ENCODE measurements around the gene DLGAP1. TPM values are rescaled to one million over a fixed set of nuclear protein-coding genes. Genes with fewer than 3 reads are reported as not detected.

DLGAP1 gene
- total RNA-seq, 1 donor from 2014 or later, result 0.05 TPM

DNA sequence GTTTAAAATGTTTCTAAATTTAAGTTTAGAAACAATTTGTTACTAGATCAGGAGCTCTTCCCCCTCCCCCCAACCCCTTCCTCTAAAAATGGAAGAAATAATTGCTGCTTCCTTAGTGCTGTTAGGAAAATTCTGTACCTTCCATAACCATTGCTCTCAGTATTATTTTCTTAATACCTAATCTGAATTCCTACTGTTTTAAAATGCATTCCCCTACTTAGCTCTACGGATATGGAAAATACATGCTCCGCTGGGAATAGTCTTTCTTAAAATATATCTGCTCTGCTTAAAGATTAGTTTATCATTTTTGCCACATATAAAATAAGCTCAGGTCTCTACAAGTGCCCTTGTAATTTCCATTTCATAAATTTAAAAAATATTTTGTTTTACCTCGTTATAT lies 789.9 kb downstream of the DLGAP1 start:
- Mint-ChIP-seq H3K36me3 (ENCODE audit: unreplicated experiment) (no peaks in the 10 kb centered on the region), H3K27me3 (ENCODE audit: unreplicated experiment) (no peaks in the 10 kb centered on the region), H3K9me3 (ENCODE audit: unreplicated experiment) (no peaks in the 10 kb centered on the region), H3K4me3 (ENCODE audit: unreplicated experiment) (no peak overlapping the region), H3K4me1 (ENCODE audit: unreplicated experiment) (peaks cover 13% of the 10 kb centered on the region), H3K27ac (ENCODE audit: unreplicated experiment) (peak overlapping the region; percentile 90)
- DNase-seq (ENCODE audit: extremely low spot score, unreplicated experiment), result no peak
- TF ChIP-seq, protein P1, sequence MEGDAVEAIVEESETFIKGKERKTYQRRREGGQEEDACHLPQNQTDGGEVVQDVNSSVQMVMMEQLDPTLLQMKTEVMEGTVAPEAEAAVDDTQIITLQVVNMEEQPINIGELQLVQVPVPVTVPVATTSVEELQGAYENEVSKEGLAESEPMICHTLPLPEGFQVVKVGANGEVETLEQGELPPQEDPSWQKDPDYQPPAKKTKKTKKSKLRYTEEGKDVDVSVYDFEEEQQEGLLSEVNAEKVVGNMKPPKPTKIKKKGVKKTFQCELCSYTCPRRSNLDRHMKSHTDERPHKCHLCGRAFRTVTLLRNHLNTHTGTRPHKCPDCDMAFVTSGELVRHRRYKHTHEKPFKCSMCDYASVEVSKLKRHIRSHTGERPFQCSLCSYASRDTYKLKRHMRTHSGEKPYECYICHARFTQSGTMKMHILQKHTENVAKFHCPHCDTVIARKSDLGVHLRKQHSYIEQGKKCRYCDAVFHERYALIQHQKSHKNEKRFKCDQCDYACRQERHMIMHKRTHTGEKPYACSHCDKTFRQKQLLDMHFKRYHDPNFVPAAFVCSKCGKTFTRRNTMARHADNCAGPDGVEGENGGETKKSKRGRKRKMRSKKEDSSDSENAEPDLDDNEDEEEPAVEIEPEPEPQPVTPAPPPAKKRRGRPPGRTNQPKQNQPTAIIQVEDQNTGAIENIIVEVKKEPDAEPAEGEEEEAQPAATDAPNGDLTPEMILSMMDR (IDR thresholded peaks at IDR 0.05), result no peak

DNA sequence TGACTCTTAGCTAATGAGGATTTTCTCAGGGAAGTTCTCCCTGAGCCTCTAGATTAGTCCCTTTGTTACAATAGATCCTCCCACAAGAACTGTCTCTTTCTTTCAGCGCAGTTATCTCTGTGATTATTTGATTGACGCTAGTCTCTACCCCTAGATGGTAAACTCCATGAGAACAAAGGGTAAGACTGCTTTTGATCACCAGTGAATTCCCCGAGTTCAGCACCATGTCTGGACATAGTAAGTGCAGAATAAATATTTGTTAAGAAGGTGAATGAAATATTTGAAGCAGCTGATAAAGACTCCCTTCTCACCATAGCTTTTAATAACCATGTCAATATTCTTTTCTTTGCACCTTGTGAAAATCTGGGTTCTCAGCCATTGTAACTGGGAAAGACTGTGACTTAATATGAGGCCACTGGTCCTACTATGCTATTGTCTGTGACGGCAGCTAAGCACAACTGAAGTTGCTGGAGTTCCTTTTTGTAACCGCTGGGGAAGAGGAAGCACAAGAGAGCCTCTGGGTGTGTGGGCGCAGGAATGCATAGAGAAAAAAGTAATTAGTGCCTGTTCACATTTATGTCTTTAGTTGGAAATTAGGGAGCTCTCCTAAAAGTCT lies 790.4 kb downstream of the DLGAP1 start:
- TF ChIP-seq, protein P1 (IDR thresholded peaks at IDR 0.05), result no peak
- DNase-seq (ENCODE audit: extremely low spot score, unreplicated experiment), result no peak
- H3K27ac Mint-ChIP-seq (ENCODE audit: unreplicated experiment), result no peak overlapping the region
- H3K4me1 Mint-ChIP-seq (ENCODE audit: unreplicated experiment), result peaks cover 13% of the 10 kb centered on the region
- H3K27me3 Mint-ChIP-seq (ENCODE audit: unreplicated experiment), result no peaks in the 10 kb centered on the region
- H3K4me3 Mint-ChIP-seq (ENCODE audit: unreplicated experiment), result no peak overlapping the region
- no peaks in the 10 kb centered on the region for H3K36me3 Mint-ChIP-seq (ENCODE audit: unreplicated experiment)
- no peaks in the 10 kb centered on the region for H3K9me3 Mint-ChIP-seq (ENCODE audit: unreplicated experiment)

DNA sequence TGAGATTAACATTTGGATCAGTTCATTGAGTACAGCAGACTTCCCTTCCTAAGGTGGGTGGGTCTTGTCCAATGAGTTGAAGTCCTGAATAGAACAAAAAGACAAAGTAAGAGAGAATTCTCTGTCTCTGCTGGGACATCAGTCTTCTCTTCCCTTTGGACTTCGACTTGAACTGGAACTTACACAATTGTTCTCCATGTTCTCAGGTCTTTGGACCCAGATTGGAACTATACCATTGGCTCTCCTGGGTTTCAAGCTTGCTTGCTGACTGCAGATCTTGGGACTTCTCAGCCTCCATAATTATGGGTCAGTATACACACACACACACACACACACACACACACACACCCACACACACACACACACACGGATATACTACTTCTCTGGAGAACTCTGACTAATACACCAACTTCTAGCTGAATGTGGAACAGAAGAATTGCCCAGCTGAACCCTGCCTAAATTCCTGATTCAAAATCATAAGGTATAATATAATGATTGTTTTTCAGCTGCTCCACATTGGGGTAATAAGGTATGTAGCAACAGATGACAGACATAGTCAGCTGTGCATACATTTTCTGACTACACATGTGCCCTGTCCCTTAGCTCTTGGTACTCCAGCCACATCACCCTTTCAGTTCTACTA lies 791.1 kb downstream of the DLGAP1 start:
- Mint-ChIP-seq H3K4me1 (ENCODE audit: unreplicated experiment) (peaks cover 13% of the 10 kb centered on the region), H3K27ac (ENCODE audit: unreplicated experiment) (no peak overlapping the region), H3K36me3 (ENCODE audit: unreplicated experiment) (no peaks in the 10 kb centered on the region), H3K27me3 (ENCODE audit: unreplicated experiment) (no peaks in the 10 kb centered on the region), H3K9me3 (ENCODE audit: unreplicated experiment) (no peaks in the 10 kb centered on the region), H3K4me3 (ENCODE audit: unreplicated experiment) (no peak overlapping the region)
- TF ChIP-seq, protein P1 (IDR thresholded peaks at IDR 0.05), result no peak
- no peak for DNase-seq (ENCODE audit: extremely low spot score, unreplicated experiment)

DNA sequence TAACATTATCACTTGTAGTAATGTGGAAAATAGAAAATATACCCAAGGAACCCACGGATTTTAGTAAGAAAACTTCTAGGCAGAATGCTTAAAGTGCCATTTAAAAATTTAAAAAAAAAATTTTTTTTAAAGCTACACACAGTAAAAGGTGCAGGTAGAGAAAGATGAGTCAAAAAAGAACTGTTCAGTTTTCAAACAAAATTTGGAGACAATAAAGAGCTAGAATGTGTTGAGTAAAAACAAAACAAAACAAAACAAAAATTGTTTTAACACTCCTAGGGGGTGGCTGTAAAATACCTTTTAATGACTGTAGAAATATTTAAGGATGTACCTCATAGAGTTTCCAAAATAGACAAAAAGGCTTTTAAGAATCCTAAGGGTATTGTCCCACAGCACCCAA lies 793.1 kb downstream of the DLGAP1 start:
- no peak overlapping the region for H3K4me3 Mint-ChIP-seq (ENCODE audit: unreplicated experiment)
- H3K36me3 Mint-ChIP-seq (ENCODE audit: unreplicated experiment), result no peaks in the 10 kb centered on the region
- no peaks in the 10 kb centered on the region for H3K9me3 Mint-ChIP-seq (ENCODE audit: unreplicated experiment)
- DNase-seq (ENCODE audit: extremely low spot score, unreplicated experiment), result no peak
- TF ChIP-seq, protein P1 (IDR thresholded peaks at IDR 0.05), result no peak
- H3K27ac Mint-ChIP-seq (ENCODE audit: unreplicated experiment), result no peak overlapping the region
- H3K4me1 Mint-ChIP-seq (ENCODE audit: unreplicated experiment), result peaks cover 13% of the 10 kb centered on the region
- no peaks in the 10 kb centered on the region for H3K27me3 Mint-ChIP-seq (ENCODE audit: unreplicated experiment)

DNA sequence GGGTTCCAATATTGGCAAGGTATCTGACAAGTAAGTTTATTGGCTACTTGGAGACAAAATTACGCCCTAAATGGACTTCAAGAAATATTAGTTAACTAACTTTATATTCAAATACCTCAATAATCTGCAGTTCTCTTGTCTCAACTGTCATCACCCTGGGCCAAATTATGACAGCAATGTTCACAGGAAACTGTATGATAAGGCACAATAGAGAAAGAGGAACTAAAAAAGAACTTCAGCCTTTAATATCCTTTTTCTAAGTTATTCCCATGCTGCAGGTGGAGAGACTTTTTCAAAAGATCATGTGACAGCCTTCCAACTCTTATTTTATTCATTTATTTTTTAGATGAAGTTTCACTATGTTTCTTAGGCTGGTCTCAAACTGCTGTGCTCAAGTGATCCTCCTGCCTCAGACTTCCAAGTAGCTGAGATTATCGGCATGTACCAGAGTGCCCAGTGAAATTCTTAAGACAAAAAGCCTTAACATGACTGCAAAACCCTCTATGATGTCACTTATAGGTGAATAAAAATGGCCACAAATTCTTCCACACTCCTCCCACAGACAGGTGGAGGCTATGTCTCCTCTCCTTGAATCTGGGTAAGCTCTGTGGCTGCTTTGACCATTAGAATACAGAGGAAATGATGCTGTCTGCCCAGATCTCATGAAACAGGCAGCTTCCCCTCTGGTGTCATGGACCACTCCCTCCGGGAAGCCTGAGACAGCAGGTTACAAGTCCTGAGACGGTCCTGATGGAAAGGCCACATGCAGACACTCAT lies 794.2 kb downstream of the DLGAP1 start:
- TF ChIP-seq, protein P1 (IDR thresholded peaks at IDR 0.05), result no peak
- Mint-ChIP-seq H3K27ac (ENCODE audit: unreplicated experiment) (no peak overlapping the region), H3K9me3 (ENCODE audit: unreplicated experiment) (no peaks in the 10 kb centered on the region), H3K27me3 (ENCODE audit: unreplicated experiment) (no peaks in the 10 kb centered on the region), H3K4me1 (ENCODE audit: unreplicated experiment) (peaks cover 11% of the 10 kb centered on the region), H3K36me3 (ENCODE audit: unreplicated experiment) (no peaks in the 10 kb centered on the region), H3K4me3 (ENCODE audit: unreplicated experiment) (no peak overlapping the region)
- DNase-seq (ENCODE audit: extremely low spot score, unreplicated experiment), result no peak
